Chondrocyte (in vitro differentiated cells): ENCODE measurements around the gene VEZT. TPM values are rescaled to one million over a fixed set of nuclear protein-coding genes. Genes with fewer than 3 reads are reported as not detected.

Source experiments
- DNase-seq: peaks from one replicate; pipeline ENCODE4 v3.0.0; 2021; ENCODE audit warnings: mixed read lengths, low spot score
- H3K27ac Mint-ChIP-seq: one replicate; pipeline ENCODE4 v1.8.0; 2021; ENCODE audit warnings: mild to moderate bottlenecking, moderate library complexity, mixed read lengths; ENCODE audit not compliant: unreplicated experiment
- H3K27me3 Mint-ChIP-seq: 2 replicates; pipeline ENCODE4 v1.8.0; 2021; ENCODE audit warnings: low read depth, mixed read lengths
- H3K36me3 Mint-ChIP-seq: 2 replicates; pipeline ENCODE4 v1.8.0; 2021; ENCODE audit warnings: low read depth, mixed read lengths
- H3K4me1 Mint-ChIP-seq: 2 replicates; pipeline ENCODE4 v1.8.0; 2021; ENCODE audit warnings: low read depth, mild to moderate bottlenecking, mixed read lengths
- H3K4me3 Mint-ChIP-seq: one replicate; pipeline ENCODE4 v1.8.0; 2021; ENCODE audit warnings: mild to moderate bottlenecking, moderate library complexity, mixed read lengths; ENCODE audit not compliant: unreplicated experiment
- H3K9me3 Mint-ChIP-seq: 2 replicates; pipeline ENCODE4 v1.8.0; 2021; ENCODE audit warnings: low read depth, mixed read lengths
- long read RNA-seq: library from polyadenylated mRNA; stranded (forward); transcript quantifications from one replicate; pipeline ENCODE4 v2.0.0, GENCODE V29; 2021
- total RNA-seq: library from RNA; stranded (reverse); gene quantifications from 3 replicates; pipeline ENCODE4 v1.2.1, GENCODE V29; 2021
- TF ChIP-seq, protein P1 (sequence below): fragments of 200-600 bp; sonication (generic); IDR thresholded peaks from 2 replicates; pipeline ENCODE4 v1.5.0; 2021; ENCODE audit warnings: antibody characterized with exemption, mild to moderate bottlenecking, moderate library complexity

VEZT gene, protein sequence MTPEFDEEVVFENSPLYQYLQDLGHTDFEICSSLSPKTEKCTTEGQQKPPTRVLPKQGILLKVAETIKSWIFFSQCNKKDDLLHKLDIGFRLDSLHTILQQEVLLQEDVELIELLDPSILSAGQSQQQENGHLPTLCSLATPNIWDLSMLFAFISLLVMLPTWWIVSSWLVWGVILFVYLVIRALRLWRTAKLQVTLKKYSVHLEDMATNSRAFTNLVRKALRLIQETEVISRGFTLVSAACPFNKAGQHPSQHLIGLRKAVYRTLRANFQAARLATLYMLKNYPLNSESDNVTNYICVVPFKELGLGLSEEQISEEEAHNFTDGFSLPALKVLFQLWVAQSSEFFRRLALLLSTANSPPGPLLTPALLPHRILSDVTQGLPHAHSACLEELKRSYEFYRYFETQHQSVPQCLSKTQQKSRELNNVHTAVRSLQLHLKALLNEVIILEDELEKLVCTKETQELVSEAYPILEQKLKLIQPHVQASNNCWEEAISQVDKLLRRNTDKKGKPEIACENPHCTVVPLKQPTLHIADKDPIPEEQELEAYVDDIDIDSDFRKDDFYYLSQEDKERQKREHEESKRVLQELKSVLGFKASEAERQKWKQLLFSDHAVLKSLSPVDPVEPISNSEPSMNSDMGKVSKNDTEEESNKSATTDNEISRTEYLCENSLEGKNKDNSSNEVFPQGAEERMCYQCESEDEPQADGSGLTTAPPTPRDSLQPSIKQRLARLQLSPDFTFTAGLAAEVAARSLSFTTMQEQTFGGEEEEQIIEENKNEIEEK
- total RNA-seq, result 69.3 to 79.4 TPM (median 74.7 TPM) in 3 replicates
- long read RNA-seq, full-length matches to known transcripts, result 21 of 35 reads
- long read RNA-seq, partial matches to known transcripts, result 0 of 35 reads
- long read RNA-seq, other reads (novel, unspliced or antisense), result 14 of 35 reads

DNA sequence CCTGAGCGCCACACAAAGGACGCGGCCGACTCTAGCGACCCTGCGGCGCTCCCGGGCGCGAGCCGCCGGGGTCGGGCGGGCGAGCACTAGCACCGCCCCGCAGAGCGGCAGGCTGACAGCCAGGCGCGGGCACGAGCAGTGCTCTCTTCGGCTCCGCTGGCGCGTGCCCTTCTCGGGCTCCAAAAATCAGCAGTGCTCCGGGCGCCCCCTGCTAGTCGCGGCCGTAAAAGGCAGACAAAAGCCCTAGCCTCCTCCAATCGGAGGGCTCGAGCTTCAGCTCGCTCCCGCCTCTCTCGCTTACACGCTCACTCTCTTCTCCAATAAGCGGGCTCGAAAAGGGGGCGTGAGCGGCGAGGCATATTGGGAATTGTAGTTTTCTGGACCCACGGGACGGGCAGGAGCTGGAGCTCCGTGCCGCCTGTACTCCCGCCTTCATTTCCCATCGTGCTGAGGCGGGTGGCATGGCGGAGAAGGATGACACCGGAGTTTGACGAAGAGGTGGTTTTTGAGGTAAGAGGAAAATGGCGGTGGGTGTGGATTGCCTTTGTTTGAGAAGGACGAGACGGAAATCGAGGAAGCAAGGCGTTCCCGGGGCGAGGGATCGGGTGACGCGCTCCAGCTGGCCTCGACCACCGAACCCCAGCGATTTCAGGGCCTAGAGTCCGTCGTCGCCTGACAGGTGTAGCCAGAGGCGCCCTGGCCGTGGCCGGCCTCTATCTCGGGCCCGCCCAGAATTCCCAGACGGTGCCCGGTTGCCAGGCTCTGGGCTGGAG, at the start of gene VEZT, which contains the start of gene FGD6:
TSS of gene VEZT (plus strand) at position 431 of the 773 bp plus-strand sequence. CDS start at position 475, 44 bp downstream.
TSS of gene FGD6 (minus strand) at position 91 of the 773 bp plus-strand sequence. CDS start 227 bp downstream, outside the sequence.
- Mint-ChIP-seq H3K36me3 (no peaks in the 10 kb centered on the region), H3K4me1 (peaks cover 69% of the 10 kb centered on the region), H3K4me3 (peak within 1 kb of the TSS; percentile 94), H3K27me3 (no peaks in the 10 kb centered on the region), H3K27ac (peak within 1 kb of the TSS; percentile 99), H3K9me3 (no peaks in the 10 kb centered on the region)
- TF ChIP-seq, protein P1, sequence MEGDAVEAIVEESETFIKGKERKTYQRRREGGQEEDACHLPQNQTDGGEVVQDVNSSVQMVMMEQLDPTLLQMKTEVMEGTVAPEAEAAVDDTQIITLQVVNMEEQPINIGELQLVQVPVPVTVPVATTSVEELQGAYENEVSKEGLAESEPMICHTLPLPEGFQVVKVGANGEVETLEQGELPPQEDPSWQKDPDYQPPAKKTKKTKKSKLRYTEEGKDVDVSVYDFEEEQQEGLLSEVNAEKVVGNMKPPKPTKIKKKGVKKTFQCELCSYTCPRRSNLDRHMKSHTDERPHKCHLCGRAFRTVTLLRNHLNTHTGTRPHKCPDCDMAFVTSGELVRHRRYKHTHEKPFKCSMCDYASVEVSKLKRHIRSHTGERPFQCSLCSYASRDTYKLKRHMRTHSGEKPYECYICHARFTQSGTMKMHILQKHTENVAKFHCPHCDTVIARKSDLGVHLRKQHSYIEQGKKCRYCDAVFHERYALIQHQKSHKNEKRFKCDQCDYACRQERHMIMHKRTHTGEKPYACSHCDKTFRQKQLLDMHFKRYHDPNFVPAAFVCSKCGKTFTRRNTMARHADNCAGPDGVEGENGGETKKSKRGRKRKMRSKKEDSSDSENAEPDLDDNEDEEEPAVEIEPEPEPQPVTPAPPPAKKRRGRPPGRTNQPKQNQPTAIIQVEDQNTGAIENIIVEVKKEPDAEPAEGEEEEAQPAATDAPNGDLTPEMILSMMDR, result peak; percentile 81
- peak; percentile 99 for DNase-seq

DNA sequence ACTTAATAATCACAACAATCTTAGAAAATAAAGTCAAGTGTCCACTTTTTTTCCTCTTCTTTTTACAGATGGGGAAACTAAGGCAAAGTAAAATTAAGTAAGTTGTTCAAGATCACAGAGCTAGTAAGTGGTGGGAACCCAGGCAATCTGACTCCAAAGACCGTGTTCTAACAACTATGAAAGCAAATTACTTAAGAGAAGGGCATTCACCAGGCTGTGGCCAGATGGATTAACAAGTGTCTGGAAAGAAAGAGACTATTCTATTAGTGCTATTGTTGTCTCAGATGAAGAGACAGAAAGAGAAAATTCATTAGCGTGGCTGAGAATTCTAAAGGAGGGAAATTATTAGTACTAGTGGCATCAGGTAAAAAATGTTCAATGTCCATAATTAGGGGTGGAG, 48.9 kb upstream of the VEZT start:
- Mint-ChIP-seq H3K27ac (peak overlapping the region; percentile 62), H3K9me3 (no peaks in the 10 kb centered on the region), H3K27me3 (no peaks in the 10 kb centered on the region), H3K4me1 (peaks cover 40% of the 10 kb centered on the region), H3K4me3 (no peak overlapping the region), H3K36me3 (peaks cover 1% of the 10 kb centered on the region)
- TF ChIP-seq, protein P1, result no peak
- DNase-seq, result no peak

DNA sequence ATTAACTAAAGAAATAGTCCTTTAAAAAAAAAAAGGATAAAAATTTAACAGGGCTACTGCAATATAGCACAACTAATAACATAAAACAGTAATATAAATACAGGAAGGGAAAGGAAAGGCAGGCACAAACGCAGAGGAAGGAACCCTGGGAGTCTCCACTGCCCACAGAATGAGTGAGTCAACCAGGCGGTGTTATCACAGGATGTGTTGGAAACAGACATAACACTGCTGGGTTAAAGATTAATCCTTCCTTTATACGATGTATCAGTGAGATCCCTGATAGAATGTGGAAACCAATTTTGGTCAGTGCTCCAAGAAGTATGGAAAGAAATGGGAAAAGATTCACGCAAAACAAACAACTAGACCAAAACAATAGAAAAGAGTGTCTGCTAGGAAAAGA, 48.2 kb upstream of the VEZT start:
- no peaks in the 10 kb centered on the region for H3K9me3 Mint-ChIP-seq
- TF ChIP-seq, protein P1, result no peak
- peaks cover 1% of the 10 kb centered on the region for H3K36me3 Mint-ChIP-seq
- peaks cover 40% of the 10 kb centered on the region for H3K4me1 Mint-ChIP-seq
- peak overlapping the region; percentile 88 for H3K27ac Mint-ChIP-seq
- no peaks in the 10 kb centered on the region for H3K27me3 Mint-ChIP-seq
- peak overlapping the region; percentile 2 for H3K4me3 Mint-ChIP-seq
- DNase-seq, result no peak

DNA sequence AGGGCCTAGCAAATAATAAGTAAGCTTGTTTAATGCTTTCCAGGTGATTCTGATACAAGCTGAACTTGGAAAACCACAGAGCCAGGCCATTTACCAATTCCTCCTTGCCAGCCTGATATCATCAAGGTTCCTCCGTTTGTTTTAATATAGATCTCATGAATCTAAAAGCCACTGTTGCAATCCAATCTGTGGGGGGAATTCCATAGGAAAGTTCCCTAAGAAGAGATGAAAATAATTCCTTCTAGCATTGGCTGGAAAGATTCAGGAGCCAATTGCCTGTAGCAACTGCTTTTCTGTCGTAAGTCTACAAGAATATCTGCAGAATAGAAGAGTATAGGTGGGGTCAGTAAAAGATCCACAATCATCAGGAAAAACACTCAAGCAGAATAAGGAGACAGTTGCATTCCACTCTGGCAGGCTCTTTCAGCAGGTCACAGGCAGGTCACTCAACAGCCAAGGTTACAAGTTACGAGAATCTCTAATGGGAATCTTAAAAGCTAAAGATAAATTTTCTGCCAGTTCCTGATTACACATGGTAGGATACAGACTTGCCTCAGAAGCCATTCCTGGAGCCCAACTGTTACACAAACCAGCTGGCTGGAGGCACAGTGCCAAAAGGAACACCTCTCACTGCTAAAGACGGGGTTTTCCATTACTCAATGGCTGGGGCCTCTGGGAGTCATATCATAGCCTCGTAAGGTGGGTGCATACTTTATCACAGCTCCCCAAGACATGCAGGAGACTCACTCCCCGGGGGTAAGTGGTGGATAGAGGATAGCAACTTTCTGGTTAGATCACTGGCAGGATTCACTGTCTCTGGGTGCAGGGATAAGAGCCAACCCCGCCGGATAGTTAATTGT, 44.0 kb upstream of the VEZT start:
- Mint-ChIP-seq H3K9me3 (no peaks in the 10 kb centered on the region), H3K4me3 (no peak overlapping the region), H3K36me3 (no peaks in the 10 kb centered on the region), H3K4me1 (peaks cover 37% of the 10 kb centered on the region), H3K27me3 (no peaks in the 10 kb centered on the region), H3K27ac (peak overlapping the region; percentile 65)
- TF ChIP-seq, protein P1, result no peak
- no peak for DNase-seq
